ENCODE results near the gene GRID1.

GRCh38 chr10:86234541-86235270 lies 131.9 kb downstream of the GRID1 start:
- TF ChIP-seq NR2C2 (CRISPR knock-in tag; IDR thresholded peaks at IDR 0.05) = no peak
- TF ChIP-seq, protein P1, sequence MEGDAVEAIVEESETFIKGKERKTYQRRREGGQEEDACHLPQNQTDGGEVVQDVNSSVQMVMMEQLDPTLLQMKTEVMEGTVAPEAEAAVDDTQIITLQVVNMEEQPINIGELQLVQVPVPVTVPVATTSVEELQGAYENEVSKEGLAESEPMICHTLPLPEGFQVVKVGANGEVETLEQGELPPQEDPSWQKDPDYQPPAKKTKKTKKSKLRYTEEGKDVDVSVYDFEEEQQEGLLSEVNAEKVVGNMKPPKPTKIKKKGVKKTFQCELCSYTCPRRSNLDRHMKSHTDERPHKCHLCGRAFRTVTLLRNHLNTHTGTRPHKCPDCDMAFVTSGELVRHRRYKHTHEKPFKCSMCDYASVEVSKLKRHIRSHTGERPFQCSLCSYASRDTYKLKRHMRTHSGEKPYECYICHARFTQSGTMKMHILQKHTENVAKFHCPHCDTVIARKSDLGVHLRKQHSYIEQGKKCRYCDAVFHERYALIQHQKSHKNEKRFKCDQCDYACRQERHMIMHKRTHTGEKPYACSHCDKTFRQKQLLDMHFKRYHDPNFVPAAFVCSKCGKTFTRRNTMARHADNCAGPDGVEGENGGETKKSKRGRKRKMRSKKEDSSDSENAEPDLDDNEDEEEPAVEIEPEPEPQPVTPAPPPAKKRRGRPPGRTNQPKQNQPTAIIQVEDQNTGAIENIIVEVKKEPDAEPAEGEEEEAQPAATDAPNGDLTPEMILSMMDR (IDR thresholded peaks at IDR 0.05) = no peak
- no peak for TF ChIP-seq NFYB (CRISPR knock-in tag; conservative IDR thresholded peaks at IDR 0.05; ENCODE audit: low read depth)

Measured in WTC11 (cell line).